GM21360 (cell line): ENCODE data around the gene RAD9A.

Experiments used
- ATAC-seq: cut with Tn5 transposase; IDR thresholded peaks from one replicate; pipeline ENCODE4 v1.9.1; 2021; ENCODE audit warnings: mild to moderate bottlenecking, moderate library complexity; ENCODE audit not compliant: unreplicated experiment

Gene RAD9A

DNA sequence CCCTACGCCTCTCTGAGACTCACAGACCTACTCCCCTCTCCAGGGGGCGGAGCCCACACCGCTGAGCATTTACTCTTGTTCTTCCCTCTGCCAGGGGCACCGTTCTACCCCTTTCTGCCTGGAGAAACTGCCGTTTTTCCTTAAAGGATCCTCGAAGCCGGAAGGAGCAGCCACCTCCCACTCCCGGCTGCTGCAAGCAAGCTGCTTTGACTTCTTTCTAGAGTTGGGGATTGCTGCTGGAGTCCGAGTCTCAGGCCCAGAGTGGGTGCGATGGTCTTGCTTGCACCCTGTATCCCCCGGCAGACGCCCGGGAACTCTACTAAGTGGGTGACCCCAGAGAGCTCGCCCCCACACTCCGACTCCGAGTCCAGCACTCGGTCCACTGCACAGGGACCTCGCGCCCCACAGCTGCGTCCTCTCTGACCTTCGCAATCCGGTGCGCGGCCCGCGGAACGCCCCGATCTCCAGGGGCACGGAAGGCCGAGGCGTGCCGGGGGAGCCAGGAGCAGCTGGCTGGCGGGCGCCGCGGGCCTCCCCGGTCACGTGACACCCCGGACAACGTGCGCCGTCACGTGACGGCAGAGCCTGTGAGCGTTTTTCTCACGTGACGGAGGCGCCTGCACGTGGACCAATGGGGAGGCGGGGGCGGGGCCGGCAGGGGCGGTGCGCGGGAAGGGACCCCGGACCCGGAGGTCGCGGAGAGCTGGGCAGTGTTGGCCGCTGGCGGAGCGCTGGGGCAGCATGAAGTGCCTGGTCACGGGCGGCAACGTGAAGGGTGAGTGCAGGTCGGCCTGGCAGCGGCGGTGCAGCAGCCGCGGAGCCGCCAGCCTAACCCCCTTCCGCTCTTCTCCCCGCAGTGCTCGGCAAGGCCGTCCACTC is at the start of gene RAD9A:
Gene RAD9A, plus strand, starts transcription at position 683 of the 879 bp plus-strand sequence. Its CDS starts 59 bp downstream, at position 742.
- peak; percentile 50 for ATAC-seq

DNA sequence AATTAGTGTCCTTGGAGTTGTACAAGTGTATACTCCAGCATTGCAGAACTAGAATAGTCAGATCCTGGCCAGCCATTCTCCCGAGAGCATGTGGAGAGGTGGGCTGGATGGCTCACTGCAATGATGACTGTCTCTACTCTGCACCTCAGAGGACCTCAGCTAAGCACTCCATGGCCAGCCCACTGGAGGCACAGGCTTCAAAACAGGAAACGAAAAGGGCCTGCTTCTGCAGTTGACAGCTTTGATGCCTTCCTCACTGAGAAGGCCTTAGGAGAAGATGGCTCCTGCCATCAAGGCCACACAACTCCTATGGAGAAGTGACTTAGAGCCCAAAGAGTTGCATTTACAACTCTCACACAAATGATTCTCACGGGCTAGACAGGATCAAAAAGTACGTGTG is 47.5 kb upstream of the RAD9A start:
- no peak for ATAC-seq

DNA sequence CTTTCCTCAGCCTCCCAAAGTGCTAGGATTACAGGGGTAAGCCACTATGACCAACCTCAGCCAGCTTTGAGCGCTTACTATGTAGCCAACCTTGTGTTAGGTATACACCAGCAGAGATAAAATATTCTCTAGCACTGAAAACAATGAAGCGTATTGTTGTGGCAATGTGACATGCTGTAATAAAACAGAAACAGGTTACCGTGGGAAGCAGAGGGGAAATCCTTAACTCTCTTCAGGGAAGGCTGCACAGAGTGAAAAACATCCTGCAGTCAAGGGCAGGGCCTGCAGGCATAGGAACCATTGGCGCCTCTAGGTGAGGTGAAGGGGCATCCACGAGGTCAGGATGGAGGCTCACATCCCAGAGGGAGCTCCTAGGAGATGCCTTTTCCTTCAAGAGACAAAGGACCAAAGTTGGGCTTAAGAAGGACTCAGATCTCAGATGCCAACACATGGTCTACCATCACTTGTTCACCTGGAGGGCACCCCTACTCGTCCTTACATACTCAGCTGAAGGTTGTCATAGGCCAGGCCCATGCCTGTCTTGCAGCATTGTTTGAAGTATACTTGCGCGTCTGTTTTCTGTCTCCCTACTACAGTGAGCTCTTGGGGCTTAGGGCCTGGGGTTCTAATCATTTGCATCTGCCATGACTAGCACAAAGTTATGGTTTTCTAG is 46.4 kb upstream of the RAD9A start:
- ATAC-seq = no peak

DNA sequence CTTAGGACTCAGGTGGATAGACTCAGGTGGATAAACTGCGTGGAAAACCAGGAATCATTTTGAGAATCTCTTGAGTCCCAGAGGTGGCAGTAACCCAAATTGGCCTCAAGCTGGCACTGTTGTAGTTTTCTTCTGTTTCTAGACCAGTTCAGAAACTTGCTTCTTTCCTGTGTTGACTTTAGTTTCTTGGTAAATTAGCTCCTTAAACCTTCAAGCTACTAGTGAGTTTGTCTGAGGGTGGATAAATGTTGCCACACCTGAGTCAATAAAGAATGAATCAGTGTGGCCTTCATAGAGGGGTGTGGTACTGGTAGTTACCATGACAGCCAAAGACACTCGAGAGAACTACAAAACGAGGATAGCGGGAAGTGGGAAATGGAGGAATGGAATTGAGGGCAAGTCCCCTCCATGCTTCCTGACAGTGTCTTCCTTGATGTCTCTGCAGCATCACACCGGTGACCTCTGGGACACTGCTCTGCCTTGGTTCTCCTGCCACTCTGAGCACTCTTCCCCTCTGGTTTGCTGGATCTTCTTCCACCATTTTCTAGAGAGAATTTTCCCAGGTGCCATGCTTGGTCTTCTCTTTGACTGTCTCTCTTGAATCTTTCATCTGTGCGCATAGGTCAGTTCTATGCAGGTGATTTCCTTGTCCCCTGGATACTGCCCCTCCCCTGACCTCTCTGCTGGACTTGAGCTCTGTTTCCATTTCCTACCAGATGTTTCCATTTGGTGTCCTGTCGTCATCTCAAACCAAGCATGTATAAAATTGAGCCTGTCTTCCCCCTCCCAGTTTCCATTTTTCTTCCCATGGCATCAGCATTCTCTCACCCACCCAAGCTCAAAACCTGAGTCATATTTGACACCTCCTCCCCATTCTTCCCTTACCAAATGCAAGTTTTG is 45.6 kb upstream of the RAD9A start:
- no peak for ATAC-seq

DNA sequence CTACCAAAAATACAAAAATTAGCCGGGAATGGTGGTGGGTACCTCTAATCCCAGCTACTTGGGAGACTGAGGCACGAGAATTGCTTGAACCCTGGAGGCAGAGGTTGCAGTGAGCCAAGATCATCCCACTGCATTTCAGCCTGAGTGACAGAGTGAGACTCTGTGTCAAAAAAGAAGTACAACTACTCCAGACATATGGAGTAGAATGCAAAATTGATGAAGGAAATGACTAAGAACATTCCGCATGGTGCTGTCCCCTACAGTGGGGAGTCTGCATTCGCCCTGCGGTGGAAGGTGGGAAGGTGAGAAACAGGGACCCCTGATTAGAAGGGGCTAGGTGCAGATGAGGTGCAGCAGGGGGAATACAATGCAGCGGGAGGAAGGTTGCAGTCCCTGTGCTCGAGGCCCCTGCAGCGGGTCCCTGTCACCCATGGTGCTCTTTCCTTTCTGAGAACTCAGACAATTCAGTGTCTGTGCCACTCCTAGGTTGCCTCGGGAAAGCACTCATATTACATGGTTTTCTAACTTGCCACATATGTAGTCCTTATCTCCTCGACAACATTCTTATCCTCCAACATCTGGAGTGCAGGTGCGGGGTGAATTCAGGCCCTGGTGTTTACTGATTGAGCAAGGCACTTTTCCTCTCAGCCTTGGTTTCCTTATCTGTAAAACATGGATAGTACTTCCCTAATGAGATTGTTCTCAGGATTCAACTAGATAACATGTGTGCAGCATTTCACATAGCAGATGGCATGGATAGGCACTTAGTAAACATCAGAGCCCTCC is 43.6 kb upstream of the RAD9A start:
- ATAC-seq = no peak

DNA sequence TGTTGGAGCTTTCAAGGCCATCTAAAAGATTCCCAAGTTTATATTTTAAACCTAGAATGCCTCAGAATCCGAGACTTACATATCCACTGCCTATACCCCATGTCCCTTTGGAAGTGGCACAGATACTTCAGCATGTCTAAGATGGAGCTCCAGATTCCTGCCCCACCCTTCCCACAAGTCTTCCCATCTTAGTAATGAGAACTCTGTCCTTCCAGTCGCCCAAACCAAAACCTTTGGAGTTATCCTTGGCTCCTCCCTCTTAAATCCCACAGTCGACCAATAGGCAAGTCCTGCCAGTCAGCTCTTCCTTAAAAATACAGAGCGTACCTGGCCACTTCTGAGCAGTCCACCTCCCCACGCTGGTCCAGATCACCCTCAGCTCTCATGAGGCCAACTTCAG is 42.8 kb upstream of the RAD9A start:
- ATAC-seq = no peak

DNA sequence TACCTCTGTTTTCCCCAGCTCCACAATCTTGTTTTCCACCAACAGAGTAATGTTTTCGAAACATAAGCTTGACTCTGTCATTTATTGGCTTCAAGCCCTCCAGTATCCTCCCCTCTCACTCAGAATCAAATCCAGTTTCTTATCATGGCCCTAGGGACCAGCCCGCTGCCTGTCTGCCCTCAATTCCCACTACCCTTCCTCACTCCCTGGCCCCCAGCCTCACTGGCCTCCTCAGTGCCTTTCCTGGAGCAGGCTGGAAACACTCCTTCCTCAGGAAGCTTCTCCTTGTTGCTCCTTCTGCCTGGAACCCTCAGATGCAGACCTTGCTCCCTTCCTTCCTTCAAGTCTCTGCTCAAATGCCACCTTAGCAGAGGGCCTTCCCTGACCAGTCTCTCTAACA is 42.3 kb upstream of the RAD9A start:
- ATAC-seq = no peak

DNA sequence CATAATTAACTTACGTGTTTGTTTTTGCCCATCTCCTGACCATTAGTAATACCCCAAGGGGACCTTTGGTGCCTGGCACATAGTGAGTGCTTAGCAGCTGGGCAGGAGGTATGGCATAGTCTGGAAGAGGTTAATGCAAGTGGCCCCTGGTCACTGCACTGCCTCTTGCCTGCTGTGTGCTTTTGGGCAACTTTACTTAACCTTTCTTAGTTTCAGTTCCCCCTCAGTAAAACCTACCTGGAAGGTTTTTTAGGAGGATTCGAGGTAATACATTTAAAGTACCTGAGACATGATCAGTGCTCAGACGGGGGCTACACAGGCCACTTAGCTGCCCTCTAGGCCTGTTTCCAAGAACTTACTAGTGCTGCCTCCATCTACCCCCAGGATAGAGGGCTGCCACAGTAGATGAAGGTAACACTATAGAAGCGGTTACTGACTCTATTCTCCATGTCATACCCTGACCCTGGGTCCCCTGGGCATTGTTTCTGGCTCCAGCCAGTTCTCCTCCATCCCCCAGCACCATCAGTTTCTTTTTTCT is 41.8 kb upstream of the RAD9A start:
- no peak for ATAC-seq

DNA sequence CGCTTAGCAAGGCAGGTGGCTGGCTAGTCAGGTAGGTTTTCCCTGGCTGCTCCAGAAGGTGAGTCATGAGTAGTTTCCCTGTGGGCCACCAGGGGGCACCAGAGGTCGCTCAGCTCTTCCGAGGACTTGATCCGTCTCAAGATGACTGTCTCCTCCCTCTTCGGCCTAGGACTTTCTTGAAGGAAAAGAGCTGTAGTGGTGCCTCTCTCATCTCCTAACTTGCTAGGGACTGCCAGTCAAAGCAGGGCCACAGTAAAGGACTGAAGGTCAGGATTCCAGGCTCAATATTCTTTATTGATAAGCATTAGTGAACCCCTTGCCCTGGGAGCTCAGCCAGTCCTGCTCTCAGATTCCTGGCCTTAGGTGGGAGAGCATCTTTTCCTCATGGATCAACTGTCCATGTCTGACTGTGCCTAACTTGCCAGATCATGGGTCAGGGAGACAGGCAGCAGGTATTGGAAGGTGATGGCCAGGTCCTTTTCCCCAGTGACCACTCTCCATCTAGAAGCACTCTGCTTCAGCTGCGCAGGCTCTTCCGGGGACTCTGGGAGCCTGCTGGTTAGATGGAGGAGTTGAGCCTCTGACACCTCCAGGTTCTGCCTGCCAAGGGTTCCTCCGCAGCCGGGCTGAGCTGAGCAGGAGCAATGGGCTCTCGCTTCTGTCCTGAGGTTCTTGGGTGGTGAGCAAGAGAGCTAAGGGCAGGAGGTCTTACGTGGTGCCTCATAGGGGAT is 40.3 kb upstream of the RAD9A start:
- ATAC-seq = no peak

DNA sequence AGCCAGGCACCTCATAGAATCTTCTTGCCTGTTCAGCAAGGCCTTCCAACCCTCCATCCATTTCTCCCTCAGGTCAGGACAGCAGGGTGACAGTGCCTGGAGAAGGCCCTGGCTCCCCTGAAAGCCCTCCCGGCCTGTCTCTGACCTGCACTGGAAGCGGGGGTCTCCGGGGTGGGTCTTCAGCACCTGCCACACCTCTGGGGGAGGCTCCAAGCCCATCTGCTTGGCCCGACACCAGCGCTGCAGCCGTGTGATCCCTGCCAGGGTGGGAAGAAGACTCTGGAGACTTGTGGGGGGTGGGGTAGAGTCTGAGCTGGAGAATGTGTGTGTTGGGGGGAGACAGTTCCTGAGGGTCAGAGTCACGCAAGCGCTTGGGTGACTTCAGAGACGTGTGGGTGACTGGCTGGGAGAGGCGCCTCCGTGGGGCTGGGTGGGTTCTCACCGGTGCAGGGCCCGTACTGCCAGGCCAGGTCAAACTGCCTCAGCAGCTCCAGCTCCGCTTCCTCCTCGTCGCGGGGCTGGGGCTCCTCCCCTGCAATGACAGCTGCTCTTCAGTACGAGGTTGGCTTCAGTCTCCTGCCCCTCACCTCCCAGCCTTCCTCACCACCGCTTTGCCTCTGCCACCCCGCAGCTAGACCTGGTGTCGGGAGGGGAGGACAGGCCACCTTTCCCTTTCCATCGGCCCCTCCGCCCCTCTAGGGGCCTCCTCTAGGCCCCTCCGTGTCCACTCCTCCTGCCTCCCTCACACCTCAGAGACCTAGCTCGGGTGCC is 39.1 kb upstream of the RAD9A start:
- ATAC-seq = peak; percentile 6

DNA sequence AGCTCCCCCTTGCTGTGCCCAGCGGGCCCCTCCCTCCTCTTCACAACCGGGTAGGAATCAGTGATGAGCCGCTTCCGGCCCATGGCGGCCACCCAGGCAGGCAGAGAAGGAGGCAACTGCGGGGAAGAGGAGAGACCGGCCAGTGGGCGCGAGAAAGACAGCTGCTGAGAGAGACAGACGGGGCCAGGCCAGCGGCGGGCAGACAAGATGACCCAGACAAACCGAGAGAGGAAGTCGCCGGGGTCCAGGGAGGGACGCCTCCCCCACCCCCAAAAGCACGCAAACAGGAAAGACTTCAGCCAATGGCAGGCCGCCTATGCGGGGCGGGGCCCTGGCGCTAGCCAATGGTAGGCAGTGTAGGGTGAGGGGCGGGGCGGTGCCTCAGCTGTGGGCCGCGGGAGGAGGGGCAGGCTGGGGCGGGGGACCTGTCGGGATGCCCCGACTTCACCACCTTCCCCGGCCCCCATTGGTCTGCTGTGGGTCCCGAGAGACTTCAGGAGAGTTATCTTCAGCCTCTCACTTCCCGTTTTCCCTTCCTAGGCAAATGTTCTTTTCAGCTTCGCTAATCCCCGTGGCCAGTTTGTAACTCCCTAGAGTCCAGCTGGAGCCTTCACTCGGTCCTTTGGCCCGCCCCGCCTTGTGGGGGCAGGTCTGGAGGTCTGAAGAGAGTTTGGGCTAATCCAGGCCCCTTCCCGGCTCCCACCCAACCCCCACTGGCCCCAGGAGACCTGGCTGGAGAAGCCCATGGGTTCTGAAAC is 38.3 kb upstream of the RAD9A start, which contains the start of gene POLD4:
Gene POLD4, minus strand, starts transcription at position 230 of the 758 bp plus-strand sequence. Its CDS starts 147 bp downstream, at position 83.
- peak; percentile 61 for ATAC-seq

DNA sequence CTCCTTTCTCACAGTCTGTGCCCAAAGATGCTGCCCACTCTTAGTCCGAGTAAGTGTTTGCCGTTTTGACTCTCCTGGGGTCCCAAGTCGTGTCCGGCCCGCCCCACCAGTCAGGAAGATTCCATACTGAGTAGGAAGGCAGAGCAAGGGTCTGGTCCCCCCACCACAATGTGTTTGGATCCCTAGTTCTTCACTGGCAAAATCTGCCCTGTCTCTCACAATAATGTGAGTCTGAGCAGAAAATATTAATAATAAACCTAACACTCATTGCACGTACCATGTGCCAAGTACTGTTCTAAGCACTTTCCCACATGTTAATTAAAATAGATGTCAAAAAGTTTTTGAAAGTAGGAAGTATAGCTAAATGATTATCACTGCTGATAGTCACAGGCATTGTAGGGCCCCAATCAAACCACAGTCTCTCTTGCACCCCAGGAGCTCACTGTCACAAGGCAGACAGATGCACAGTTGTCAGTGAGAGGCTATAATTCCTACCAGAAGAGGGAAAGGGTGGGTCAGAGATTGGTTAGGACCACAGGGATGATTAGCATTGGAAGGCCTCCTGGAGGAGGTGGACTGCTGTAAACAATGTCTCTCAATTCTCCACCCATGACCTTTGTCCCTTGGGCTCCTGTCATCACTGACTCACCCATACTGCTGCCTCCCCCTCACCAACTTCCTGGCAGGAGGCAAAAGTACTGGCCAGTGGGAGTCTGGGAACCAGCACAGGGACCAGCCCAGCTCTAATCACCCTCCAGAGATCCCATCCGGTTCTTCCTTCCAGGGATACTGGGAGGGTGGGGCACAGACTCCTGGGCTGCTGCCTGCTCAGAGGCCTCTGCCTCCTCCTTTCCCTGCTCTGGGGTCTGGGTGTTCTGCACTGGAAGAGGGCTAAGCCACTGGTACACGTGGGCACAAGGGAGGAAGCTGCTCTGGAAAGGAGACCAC is 37.4 kb upstream of the RAD9A start:
- no peak for ATAC-seq

DNA sequence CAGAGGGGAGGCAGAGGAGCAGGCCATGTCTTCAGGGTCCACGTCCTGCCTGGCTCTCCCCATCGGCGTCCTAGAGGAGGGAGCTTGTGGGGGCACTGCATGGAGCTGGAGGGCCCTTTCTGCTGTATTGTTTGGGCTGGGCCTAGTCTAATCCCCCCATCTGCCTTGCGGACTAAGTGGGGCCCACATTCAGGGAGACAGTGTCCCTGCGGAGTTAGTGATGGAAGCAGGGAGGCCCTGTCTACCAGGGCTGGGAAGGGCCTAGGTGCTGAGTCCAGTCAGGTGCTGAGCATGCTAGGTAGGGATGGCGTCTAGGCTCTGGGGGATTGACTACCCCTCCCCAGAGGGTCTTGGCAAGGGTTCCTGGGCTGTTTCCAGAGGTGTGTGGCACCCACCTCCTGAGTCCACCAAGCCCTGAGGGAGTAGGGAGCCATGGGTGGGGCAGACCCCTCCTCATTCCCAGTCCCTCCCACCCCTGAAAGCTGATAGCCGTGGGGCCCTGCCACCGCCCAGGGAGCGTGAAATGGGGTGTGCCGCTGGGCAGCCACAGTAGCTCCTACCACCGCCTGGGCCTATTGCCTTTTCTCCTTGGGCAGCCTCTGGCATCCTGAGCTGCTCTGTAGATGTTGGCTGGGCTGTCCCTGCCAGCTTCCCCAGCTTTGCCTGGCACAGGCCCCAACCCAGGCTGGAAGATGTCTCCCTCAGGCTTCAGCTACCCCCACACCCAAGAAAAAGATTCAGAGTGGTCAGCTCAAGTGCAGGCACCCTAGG is 36.6 kb upstream of the RAD9A start:
- no peak for ATAC-seq

DNA sequence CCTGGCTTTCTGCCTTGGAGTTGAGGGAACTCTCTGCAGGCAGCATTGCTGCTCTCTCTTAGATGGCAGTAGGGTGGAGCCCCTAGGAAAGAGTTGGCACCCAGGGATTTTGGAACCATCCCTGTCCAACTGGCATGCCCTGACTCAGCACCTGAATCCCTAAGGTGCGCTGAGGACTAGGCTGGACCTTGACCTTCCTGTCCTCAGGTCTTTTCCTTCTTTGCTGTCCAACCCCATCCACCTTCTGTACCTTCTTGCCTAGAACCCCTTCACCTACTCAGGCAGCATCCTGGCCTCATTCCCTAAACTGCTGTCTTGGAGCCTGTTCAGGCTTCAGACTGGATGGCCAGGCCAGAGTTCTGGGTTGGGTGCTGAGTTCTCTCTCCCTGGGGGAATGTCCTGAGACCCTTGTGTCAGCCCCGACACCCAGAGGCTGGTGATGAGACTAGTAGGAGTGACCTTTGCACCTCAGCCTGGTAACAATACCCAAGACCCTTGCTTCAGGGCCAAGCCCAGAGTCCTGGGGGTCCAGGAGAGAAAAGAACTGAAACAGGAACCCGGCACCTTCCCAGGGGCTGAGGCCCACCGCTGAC is 35.9 kb upstream of the RAD9A start:
- no peak for ATAC-seq

DNA sequence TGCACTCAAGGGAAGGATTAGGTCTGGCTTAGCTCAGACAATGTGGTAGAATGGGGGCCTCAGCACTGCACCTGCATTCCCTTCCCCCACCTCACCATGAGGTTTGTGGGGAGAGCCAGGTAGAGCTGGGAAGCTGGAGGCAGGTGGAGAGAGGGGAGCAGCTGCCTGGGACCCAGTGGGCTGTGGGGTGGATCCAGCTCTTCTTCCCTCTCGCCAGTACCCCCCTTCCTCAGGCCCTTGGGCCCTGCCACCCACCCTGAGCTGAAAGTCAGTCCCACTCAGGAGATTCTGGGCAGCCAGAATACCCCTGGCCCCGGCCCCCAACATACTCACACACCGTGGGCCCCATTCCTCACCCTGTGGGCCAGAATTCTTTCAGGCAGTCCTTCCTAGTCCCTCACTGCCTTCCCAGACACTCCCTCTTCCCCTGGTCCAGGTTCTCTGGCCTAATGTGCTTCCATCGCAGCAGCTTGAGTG is 35.4 kb upstream of the RAD9A start:
- no peak for ATAC-seq
